Activated CD4-positive, alpha-beta T cell treated with anti-CD3 and anti-CD28 coated beads, Interleukin-2, amount 10 ng/mL, durations not matched to agents 7 days and 5 days (primary cell): ENCODE measurements around the gene SEPTIN6. TPM values are rescaled to one million over a fixed set of nuclear protein-coding genes. Genes with fewer than 3 reads are reported as not detected.

Experiments
- CTCF ChIA-PET: fragments of 350-600 bp; sonication (Branson Sonifier 250); formaldehyde crosslinking; loops from one replicate; lab custom pipeline; 2021; ENCODE audit warnings: antibody characterized with exemption; lab: Charles Lee
- POLR2A ChIA-PET: fragments of 350-600 bp; sonication (Branson Sonifier 250); formaldehyde crosslinking; loops from one replicate; lab custom pipeline; 2021; ENCODE audit warnings: antibody characterized with exemption; lab: Charles Lee
- DNase-seq: peaks from one replicate; pipeline ENCODE4 v3.0.0-alpha.2; 2020
- H3K27ac Mint-ChIP-seq: one replicate; pipeline ENCODE4 v1.8.0; 2021; ENCODE audit warnings: mild to moderate bottlenecking, moderate library complexity, mixed read lengths
- H3K27me3 Mint-ChIP-seq: one replicate; pipeline ENCODE4 v1.8.0; 2021; ENCODE audit warnings: mixed read lengths
- H3K36me3 Mint-ChIP-seq: one replicate; pipeline ENCODE4 v1.8.0; 2021; ENCODE audit warnings: low read depth, mixed read lengths
- H3K4me1 Mint-ChIP-seq: one replicate; pipeline ENCODE4 v1.8.0; 2021; ENCODE audit warnings: mixed read lengths
- H3K4me3 Mint-ChIP-seq: one replicate; pipeline ENCODE4 v1.8.0; 2021; ENCODE audit warnings: mild to moderate bottlenecking, moderate library complexity, mixed read lengths
- H3K9me3 Mint-ChIP-seq: one replicate; pipeline ENCODE4 v1.8.0; 2021; ENCODE audit warnings: mixed read lengths
- total RNA-seq, 2 experiments: library from RNA; stranded (reverse); gene quantifications; one replicate each; pipeline ENCODE4 v1.2.3, GENCODE V29; 2021

Gene SEPTIN6
- total RNA-seq, 2 experiments from 2014 or later, result 298 to 329 TPM

DNA sequence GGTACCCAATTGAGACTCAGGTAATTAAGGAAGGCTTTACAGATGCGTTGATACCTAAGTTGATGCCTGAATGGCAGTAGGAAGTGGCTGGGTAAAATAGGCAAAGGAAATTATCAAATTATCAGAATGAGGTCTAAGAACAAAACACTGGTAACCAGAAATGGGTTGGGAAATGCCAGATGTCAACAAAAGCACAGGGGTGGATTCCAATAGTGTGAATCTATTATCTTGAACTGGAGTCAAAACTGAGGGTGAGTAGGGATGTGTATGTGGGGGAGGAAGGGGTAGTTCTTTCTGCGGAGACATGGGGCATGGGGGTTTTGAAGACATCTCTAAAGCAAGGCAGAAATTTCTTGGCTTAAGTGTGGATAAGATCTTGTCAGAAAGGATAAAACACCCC, 16.0 kb upstream of the SEPTIN6 start:
- Mint-ChIP-seq H3K36me3 (peaks cover 1% of the 10 kb centered on the region), H3K4me3 (no peak overlapping the region), H3K27ac (no peak overlapping the region), H3K27me3 (peaks cover 6% of the 10 kb centered on the region), H3K9me3 (no peaks in the 10 kb centered on the region), H3K4me1 (peaks cover 6% of the 10 kb centered on the region)
- ChIA-PET CTCF (interaction anchor here (0.6 to 1.5 kb wide), 6 partner anchors 9 to 179 kb away, joined by 3 to 8 read pairs (median 3); no protein-coding TSS in a partner anchor), POLR2A (no interaction called here)
- no peak for DNase-seq

GRCh38 chrX:119706616-119707015, 13.6 kb upstream of the SEPTIN6 start:
- Mint-ChIP-seq H3K9me3 (no peaks in the 10 kb centered on the region), H3K4me1 (peaks cover 6% of the 10 kb centered on the region), H3K4me3 (no peak overlapping the region), H3K27me3 (peaks cover 6% of the 10 kb centered on the region), H3K36me3 (peaks cover 1% of the 10 kb centered on the region), H3K27ac (no peak overlapping the region)
- ChIA-PET POLR2A (no interaction called here), CTCF (interaction anchor here (0.6 to 1.4 kb wide), 3 partner anchors 11 to 21 kb away, joined by 4 to 8 read pairs (median 6); partner anchors contain the start of gene SEPTIN6)
- no peak for DNase-seq

DNA sequence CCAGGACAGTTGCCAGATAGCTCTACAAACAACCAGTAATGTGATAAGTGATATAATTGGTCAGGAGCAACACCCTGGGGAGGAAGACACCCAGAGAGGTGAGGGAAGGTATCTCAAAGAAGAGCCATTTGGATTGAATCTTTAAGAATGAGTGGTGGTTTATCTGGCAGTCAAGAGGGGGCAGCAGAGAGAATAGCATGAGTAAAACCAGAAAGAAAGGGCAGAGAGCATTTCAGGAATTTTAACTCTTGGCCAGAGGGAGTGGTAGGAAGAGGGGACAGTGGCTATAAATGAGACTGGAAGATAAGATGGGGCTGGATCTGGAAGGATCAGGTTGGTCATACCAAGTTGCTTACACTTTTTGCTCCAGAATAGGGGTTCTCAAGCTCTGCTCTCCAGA, 5.9 kb upstream of the SEPTIN6 start:
- Mint-ChIP-seq H3K36me3 (no peaks in the 10 kb centered on the region), H3K4me3 (no peak overlapping the region), H3K4me1 (peaks cover 8% of the 10 kb centered on the region), H3K27me3 (no peaks in the 10 kb centered on the region), H3K9me3 (no peaks in the 10 kb centered on the region), H3K27ac (no peak overlapping the region)
- peak; percentile 42 for DNase-seq
- ChIA-PET POLR2A (no interaction called here), CTCF (interaction anchor here (0.7 to 1.4 kb wide), 7 partner anchors 10 to 86 kb away, joined by 3 to 4 read pairs (median 3); no protein-coding TSS in a partner anchor)

- POLR2A ChIA-PET, result no interaction called here
- H3K4me3 Mint-ChIP-seq, result no peak overlapping the region
- no peaks in the 10 kb centered on the region for H3K27me3 Mint-ChIP-seq
- peaks cover 9% of the 10 kb centered on the region for H3K36me3 Mint-ChIP-seq
- no peak overlapping the region for H3K27ac Mint-ChIP-seq
- peaks cover 8% of the 10 kb centered on the region for H3K4me1 Mint-ChIP-seq
- no peak for DNase-seq
- CTCF ChIA-PET, result interaction anchor here (0.6 to 1.7 kb wide), 2 partner anchors 10 to 33 kb away, joined by 4 to 5 read pairs; no protein-coding TSS in a partner anchor
- no peaks in the 10 kb centered on the region for H3K9me3 Mint-ChIP-seq
Measured at GRCh38 chrX:119696251-119696890, 3.4 kb upstream of the SEPTIN6 start.

GRCh38 chrX:119695535-119696050, 2.6 kb upstream of the SEPTIN6 start:
- Mint-ChIP-seq H3K27me3 (no peaks in the 10 kb centered on the region), H3K36me3 (peaks cover 16% of the 10 kb centered on the region), H3K4me3 (no peak overlapping the region), H3K4me1 (peaks cover 8% of the 10 kb centered on the region), H3K27ac (no peak overlapping the region), H3K9me3 (no peaks in the 10 kb centered on the region)
- POLR2A ChIA-PET, result no interaction called here
- CTCF ChIA-PET, result interaction anchor here (0.6 to 3.4 kb wide), 7 partner anchors 8 to 74 kb away, joined by 3 to 29 read pairs (median 4); no protein-coding TSS in a partner anchor
- no peak for DNase-seq

GRCh38 chrX:119694601-119695534, 1.9 kb upstream of the SEPTIN6 start:
- no peak for DNase-seq
- H3K4me1 Mint-ChIP-seq, result peaks cover 12% of the 10 kb centered on the region
- peaks cover 22% of the 10 kb centered on the region for H3K36me3 Mint-ChIP-seq
- peak overlapping the region; percentile 16 for H3K4me3 Mint-ChIP-seq
- H3K27ac Mint-ChIP-seq, result peak overlapping the region; percentile 54
- CTCF ChIA-PET, result interaction anchor here (1.4 to 3.4 kb wide), 6 partner anchors 8 to 73 kb away, joined by 3 to 29 read pairs (median 4); no protein-coding TSS in a partner anchor
- no peaks in the 10 kb centered on the region for H3K9me3 Mint-ChIP-seq
- POLR2A ChIA-PET, result no interaction called here
- H3K27me3 Mint-ChIP-seq, result no peaks in the 10 kb centered on the region

GRCh38 chrX:119693996-119694451, 1.1 kb upstream of the SEPTIN6 start:
- H3K4me3 Mint-ChIP-seq, result peak overlapping the region; percentile 85
- peak overlapping the region; percentile 31 for H3K27ac Mint-ChIP-seq

DNA sequence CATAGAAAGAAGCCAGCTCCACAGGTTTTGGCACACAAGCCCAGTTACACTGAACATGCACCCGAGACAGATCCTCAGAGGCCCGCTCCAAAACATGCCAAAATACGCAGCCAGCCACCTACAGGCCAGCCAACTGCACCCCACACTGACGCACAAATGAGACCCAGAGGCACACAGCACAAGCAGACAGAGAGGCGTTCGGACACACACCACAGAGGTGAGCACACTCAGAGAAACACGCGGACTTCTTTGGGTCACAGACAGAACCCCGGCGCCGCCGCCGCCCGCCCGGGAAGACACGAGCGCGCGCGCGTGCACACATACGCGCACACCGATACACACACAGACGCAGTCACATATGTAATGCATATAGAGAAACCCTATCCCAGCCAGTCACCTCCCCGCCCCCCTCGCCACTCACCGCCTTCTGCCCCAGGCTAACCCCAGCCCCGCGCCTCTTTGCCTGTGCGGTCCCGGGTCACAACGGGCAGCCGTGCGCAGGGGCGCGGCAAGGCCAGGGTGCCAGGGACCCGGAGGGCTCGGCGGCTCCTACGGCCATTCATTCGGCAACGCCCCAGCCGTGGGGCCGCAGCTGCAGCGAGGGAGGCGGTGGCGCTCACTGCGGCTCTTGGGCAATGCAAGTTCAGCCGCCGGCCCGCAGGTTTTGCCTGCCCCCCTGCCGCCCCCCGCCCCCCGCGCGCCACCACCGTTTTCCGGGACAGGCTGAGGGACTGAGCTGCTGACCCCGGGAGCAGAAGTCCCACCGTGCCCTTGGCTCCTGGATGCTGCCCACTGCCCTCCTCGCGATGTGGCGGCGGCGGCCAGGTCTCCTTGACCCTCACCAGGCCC, 553 bp downstream of the SEPTIN6 start:
- ChIA-PET POLR2A (interaction anchor here (0.7 kb wide), 1 partner anchor 55 kb away, joined by 5 read pairs; no protein-coding TSS in a partner anchor), CTCF (interaction anchor here (0.7 to 3.4 kb wide), 17 partner anchors 9 to 83 kb away, joined by 3 to 29 read pairs (median 7); partner anchors contain the start of gene SOWAHD)
- peak overlapping the region; percentile 99 for H3K27ac Mint-ChIP-seq
- peak overlapping the region; percentile 85 for H3K4me3 Mint-ChIP-seq
- peak; percentile 64 for DNase-seq
- H3K4me1 Mint-ChIP-seq, result peaks cover 23% of the 10 kb centered on the region
- no peaks in the 10 kb centered on the region for H3K9me3 Mint-ChIP-seq
- no peaks in the 10 kb centered on the region for H3K27me3 Mint-ChIP-seq
- peaks cover 33% of the 10 kb centered on the region for H3K36me3 Mint-ChIP-seq

More at GRCh38 chrX:119693996-119694451, 1.1 kb upstream of the SEPTIN6 start:
- Mint-ChIP-seq H3K36me3 (peaks cover 22% of the 10 kb centered on the region), H3K4me1 (peaks cover 14% of the 10 kb centered on the region), H3K27me3 (no peaks in the 10 kb centered on the region), H3K9me3 (no peaks in the 10 kb centered on the region)
- ChIA-PET CTCF (interaction anchor here (1.2 to 3.4 kb wide), 9 partner anchors 9 to 59 kb away, joined by 3 to 29 read pairs (median 7); no protein-coding TSS in a partner anchor), POLR2A (no interaction called here)
- DNase-seq, result no peak

GRCh38 chrX:119690921-119691716, 1.8 kb downstream of the SEPTIN6 start:
- Mint-ChIP-seq H3K27ac (peak overlapping the region; percentile 99), H3K4me1 (peaks cover 35% of the 10 kb centered on the region), H3K27me3 (no peaks in the 10 kb centered on the region), H3K9me3 (no peaks in the 10 kb centered on the region), H3K36me3 (peaks cover 42% of the 10 kb centered on the region), H3K4me3 (peak overlapping the region; percentile 85)
- ChIA-PET CTCF (interaction anchor here (0.7 to 2.2 kb wide), 8 partner anchors 9 to 63 kb away, joined by 3 to 17 read pairs (median 3); no protein-coding TSS in a partner anchor), POLR2A (interaction anchor here (0.6 to 1.4 kb wide), 6 partner anchors 9 to 194 kb away, joined by 3 to 5 read pairs (median 3); partner anchors contain the start of gene UBE2A)
- peak; percentile 67 for DNase-seq

GRCh38 chrX:119688911-119689321, 4.1 kb downstream of the SEPTIN6 start:
- ChIA-PET CTCF (interaction anchor here (0.6 to 1.6 kb wide), 4 partner anchors 10 to 44 kb away, joined by 3 to 4 read pairs (median 4); no protein-coding TSS in a partner anchor), POLR2A (no interaction called here)
- Mint-ChIP-seq H3K9me3 (no peaks in the 10 kb centered on the region), H3K36me3 (peaks cover 61% of the 10 kb centered on the region), H3K4me1 (peaks cover 48% of the 10 kb centered on the region), H3K27ac (peak overlapping the region; percentile 99), H3K27me3 (no peaks in the 10 kb centered on the region), H3K4me3 (peak overlapping the region; percentile 85)
- DNase-seq, result peak; percentile 61
